H1 (cell line): ENCODE data around the gene WWC1. TPM values are rescaled to one million over a fixed set of nuclear protein-coding genes. Genes with fewer than 3 reads are reported as not detected.

Source experiments
- CTCF ChIA-PET: fragments of 300-600 bp; sonication (Branson Sonifier 250); formaldehyde crosslinking; loops from one replicate; lab custom pipeline; 2021; ENCODE audit not compliant: partially characterized antibody; lab: Charles Lee
- POLR2A ChIA-PET: fragments of 300-600 bp; sonication (Branson Sonifier 250); formaldehyde crosslinking; loops from one replicate; lab custom pipeline; 2021; ENCODE audit warnings: inconsistent platforms; ENCODE audit not compliant: partially characterized antibody; lab: Charles Lee
- DNase-seq, 2 experiments: peaks; one replicate each; pipeline versions ENCODE4 v3.0.0 to v3.0.0-alpha.2; 2010 to 2022; ENCODE audit warnings: low spot score in 2 of 2, low read depth in 1 of 2, mixed read lengths in 1 of 2
- FAIRE-seq: peaks from 2 replicates; lab custom pipeline; 2011; peaks lifted over from hg19 to GRCh38; lab: Jason Lieb, UNC
- H2AFZ ChIP-seq: 2 replicates; pipeline ENCODE4 v1.8.1; 2012; ENCODE audit warnings: low read length, inconsistent platforms
- H2AK5ac ChIP-seq: 2 replicates; pipeline ENCODE4 v1.6.1; 2013; ENCODE audit warnings: low read depth, low read length
- H2BK120ac ChIP-seq: replicated peaks from 2 replicates; pipeline ENCODE3; 2013; ENCODE audit warnings: low read depth, low read length, inconsistent platforms
- H2BK12ac ChIP-seq: 2 replicates; pipeline ENCODE4 v1.6.1; 2013; ENCODE audit warnings: low read depth, low read length
- H2BK15ac ChIP-seq: 2 replicates; pipeline ENCODE4 v1.6.1; 2013; ENCODE audit warnings: low read length
- H2BK20ac ChIP-seq: 2 replicates; pipeline ENCODE4 v1.6.1; 2013; ENCODE audit warnings: low read length
- H2BK5ac ChIP-seq: 2 replicates; pipeline ENCODE4 v1.6.1; 2013; ENCODE audit warnings: low read depth, low read length
- H3K14ac ChIP-seq: 2 replicates; pipeline ENCODE4 v1.6.1; 2013; ENCODE audit warnings: inconsistent platforms; ENCODE audit not compliant: insufficient read length
- H3K18ac ChIP-seq: 2 replicates; pipeline ENCODE4 v1.6.1; 2013; ENCODE audit warnings: low read length; ENCODE audit errors: extremely low read depth
- H3K23ac ChIP-seq: 2 replicates; pipeline ENCODE4 v1.6.1; 2013; ENCODE audit warnings: inconsistent platforms; ENCODE audit not compliant: insufficient read length
- H3K23me2 ChIP-seq: 2 replicates; pipeline ENCODE4 v1.6.1; 2013; ENCODE audit warnings: low read depth, low read length
- H3K27ac ChIP-seq: 2 replicates; pipeline ENCODE4 v1.6.1; 2011; ENCODE audit warnings: low read depth, low read length, inconsistent platforms
- H3K27me3 ChIP-seq, 4 experiments: replicated peaks in 1 of 4; 1 replicate in 1 of 4; 2 replicates in 3 of 4; pipeline versions ENCODE4 v1.6.1 to v1.8.1; 2011 to 2013; ENCODE audit warnings: low read length in 3 of 4, mild to moderate bottlenecking in 3 of 4, inconsistent platforms in 2 of 4, mixed read lengths in 2 of 4, moderate library complexity in 1 of 4; ENCODE audit not compliant: control insufficient read depth in 3 of 4, insufficient read depth in 3 of 4; ENCODE audit errors: extremely low read depth in 1 of 4
- H3K36me3 ChIP-seq, 4 experiments: 2 replicates each; pipeline versions ENCODE4 v1.6.1 to v1.8.1; 2011 to 2013; ENCODE audit warnings: mild to moderate bottlenecking in 4 of 4, low read length in 3 of 4, moderate library complexity in 2 of 4, control low read depth in 1 of 4, inconsistent platforms in 1 of 4; ENCODE audit not compliant: insufficient read depth in 4 of 4, control insufficient read depth in 2 of 4
- H3K4ac ChIP-seq: replicated peaks from 2 replicates; pipeline ENCODE3; 2013; ENCODE audit warnings: low read length, low read depth, mixed read lengths, inconsistent platforms; ENCODE audit not compliant: insufficient read length
- H3K4me1 ChIP-seq, 4 experiments: replicated peaks in 1 of 4; 1 replicate in 1 of 4; 2 replicates in 3 of 4; pipeline versions ENCODE4 v1.6.1 to v1.8.1; 2011 to 2013; ENCODE audit warnings: low read length in 3 of 4, inconsistent platforms in 2 of 4, mixed read lengths in 1 of 4; ENCODE audit not compliant: insufficient read depth in 4 of 4, control insufficient read depth in 3 of 4
- H3K4me2 ChIP-seq, 2 experiments: 2 replicates each; pipeline versions ENCODE4 v1.6.1 to v1.8.1; 2011 to 2013; ENCODE audit warnings: low read depth in 2 of 2, low read length in 2 of 2, control low read depth in 1 of 2, inconsistent platforms in 1 of 2, mild to moderate bottlenecking in 1 of 2; ENCODE audit not compliant: insufficient read depth in 1 of 2
- H3K4me3 ChIP-seq, 4 experiments: fragments of 200-600, 300-600 bp in 1 of 4; sonication (generic), shearing (Covaris generic), sonication (Bioruptor Twin) in 1 of 4; 2 replicates each; pipeline versions ENCODE4 v1.5.1 to v1.8.1; 2011 to 2016; ENCODE audit warnings: low read length in 4 of 4, low read depth in 3 of 4, control low read depth in 2 of 4, inconsistent platforms in 2 of 4, mild to moderate bottlenecking in 2 of 4, mixed read lengths in 1 of 4, moderate library complexity in 1 of 4; ENCODE audit not compliant: insufficient read depth in 2 of 4; ENCODE audit errors: extremely low read depth in 1 of 4
- H3K56ac ChIP-seq: replicated peaks from 2 replicates; pipeline ENCODE3; 2013; ENCODE audit warnings: low read depth, mild to moderate bottlenecking, mixed read lengths, low read length, inconsistent platforms; ENCODE audit not compliant: insufficient read length
- H3K79me1 ChIP-seq: 2 replicates; pipeline ENCODE4 v1.6.1; 2013; ENCODE audit warnings: low read depth, low read length, control low read depth
- H3K79me2 ChIP-seq, 2 experiments: 2 replicates each; pipeline versions ENCODE4 v1.6.1 to v1.8.1; 2012 to 2013; ENCODE audit warnings: low read length in 2 of 2, mild to moderate bottlenecking in 2 of 2, inconsistent platforms in 1 of 2; ENCODE audit not compliant: insufficient read depth in 2 of 2, control insufficient read depth in 1 of 2
- H3K9ac ChIP-seq, 4 experiments: replicated peaks in 1 of 4; 1 replicate in 1 of 4; 2 replicates in 3 of 4; pipeline versions ENCODE4 v1.6.1 to v1.8.1; 2011 to 2013; ENCODE audit warnings: low read depth in 3 of 4, low read length in 3 of 4, control low read depth in 2 of 4, mild to moderate bottlenecking in 2 of 4, moderate library complexity in 2 of 4, inconsistent platforms in 1 of 4; ENCODE audit errors: extremely low read depth in 1 of 4
- H3K9me3 ChIP-seq, 2 experiments: 2 replicates each; pipeline versions ENCODE4 v1.6.1 to v1.8.1; 2012 to 2013; ENCODE audit warnings: mild to moderate bottlenecking in 2 of 2, moderate library complexity in 2 of 2, control low read depth in 1 of 2, inconsistent platforms in 1 of 2, low read depth in 1 of 2, low read length in 1 of 2, mixed read lengths in 1 of 2; ENCODE audit not compliant: insufficient read depth in 2 of 2
- H4K20me1 ChIP-seq, 2 experiments: replicated peaks in 1 of 2; 2 replicates each; pipeline versions ENCODE3 to v1.8.1; 2011 to 2013; ENCODE audit warnings: inconsistent platforms in 2 of 2, low read length in 2 of 2, mild to moderate bottlenecking in 1 of 2; ENCODE audit not compliant: insufficient read depth in 2 of 2, control insufficient read depth in 1 of 2
- H4K5ac ChIP-seq: 2 replicates; pipeline ENCODE4 v1.6.1; 2013; ENCODE audit warnings: low read length, low read depth, mixed read lengths, inconsistent platforms; ENCODE audit not compliant: insufficient read length
- H4K8ac ChIP-seq: 2 replicates; pipeline ENCODE4 v1.8.0; 2013; ENCODE audit warnings: mild to moderate bottlenecking, moderate library complexity, low read length, inconsistent platforms; ENCODE audit not compliant: insufficient read depth; ENCODE audit errors: extremely low read depth
- H4K91ac ChIP-seq: replicated peaks from 2 replicates; pipeline ENCODE3; 2013; ENCODE audit warnings: low read length, mixed read lengths, inconsistent platforms; ENCODE audit not compliant: insufficient read length
- ASH2L ChIP-seq: fragments of 200-600, 300-600 bp; sonication (generic); IDR thresholded peaks from one replicate; pipeline ENCODE4 v1.7.1; 2017; ENCODE audit warnings: low read length
- GABPA ChIP-seq: IDR thresholded peaks from 2 replicates; pipeline ENCODE4 v1.6.1; 2011; ENCODE audit warnings: mild to moderate bottlenecking, low read length, moderate library complexity, borderline replicate concordance; ENCODE audit not compliant: insufficient read depth
- JUND ChIP-seq: IDR thresholded peaks from 2 replicates; pipeline ENCODE4 v1.6.1; 2011; ENCODE audit warnings: mild to moderate bottlenecking, improper control_type of control experiment, low read length
- KDM4A ChIP-seq: IDR thresholded peaks from one replicate; pipeline ENCODE4 v1.7.1; 2012; ENCODE audit warnings: low read depth, mild to moderate bottlenecking, moderate library complexity, low read length, inconsistent platforms; ENCODE audit not compliant: severe bottlenecking
- PHF8 ChIP-seq: fragments of 200-600 bp; sonication (generic); conservative IDR thresholded peaks from 2 replicates; pipeline ENCODE4 v1.7.1; 2012; ENCODE audit warnings: low read depth, mild to moderate bottlenecking, inconsistent platforms, low read length, moderate library complexity
- POLR2A ChIP-seq, 2 experiments: IDR thresholded peaks; 1 replicate in 1 of 2; 2 replicates in 1 of 2; pipeline ENCODE4 v1.6.1; 2011; ENCODE audit warnings: low read depth in 2 of 2, low read length in 2 of 2, mild to moderate bottlenecking in 2 of 2; ENCODE audit errors: control extremely low read depth in 1 of 2
- POU5F1 ChIP-seq: IDR thresholded peaks from 2 replicates; pipeline ENCODE4 v1.6.1; 2011; ENCODE audit warnings: low read depth, mild to moderate bottlenecking, low read length, moderate library complexity
- RNF2 ChIP-seq: fragments of 200-900, 300-1000 bp; sonication (generic); IDR thresholded peaks from 2 replicates; pipeline ENCODE4 v1.7.1; 2016; ENCODE audit warnings: borderline replicate concordance, low read depth, mild to moderate bottlenecking, antibody characterized with exemption, low read length; ENCODE audit not compliant: poor library complexity, severe bottlenecking; ENCODE audit errors: missing control alignments
- SAP30 ChIP-seq: fragments of 300-600 bp; sonication (generic); IDR thresholded peaks from 2 replicates; pipeline ENCODE4 v1.7.1; 2012; ENCODE audit warnings: low read length, moderate library complexity, mild to moderate bottlenecking, inconsistent platforms; ENCODE audit not compliant: insufficient read depth, insufficient replicate concordance
- TBP ChIP-seq: IDR thresholded peaks from 2 replicates; pipeline ENCODE4 v1.6.1; 2011; ENCODE audit warnings: low read depth, low read length, improper control_type of control experiment
- YY1 ChIP-seq: IDR thresholded peaks from 2 replicates; pipeline ENCODE4 v1.6.1; 2011; ENCODE audit warnings: low read depth, mild to moderate bottlenecking, low read length
- WGBS, 2 experiments: shearing (Covaris generic) in 1 of 2; methylation state at CpG; one replicate each; pipeline versions ENCODE4 v1.1.6 to v1.1.7; 2013 to 2015; ENCODE audit warnings: low lambda C conversion rate in 2 of 2, mixed read lengths in 2 of 2, inconsistent platforms in 1 of 2, low coverage in 1 of 2, missing lambda C conversion rate in 1 of 2; ENCODE audit not compliant: insufficient replicate concordance in 2 of 2, insufficient coverage in 1 of 2, insufficient read length in 1 of 2; ENCODE audit errors: extremely low coverage in 1 of 2, missing lambda C conversion rate in 1 of 2; 5-methylcytosine and 5-hydroxymethylcytosine counted together
- polyA plus RNA-seq, 7 experiments: library from polyadenylated mRNA; depleted of rRNA in 3 of 7; stranded (reverse) in 5 of 7; unstranded in 2 of 7; fragments of >200 nt in 5 of 7; fragments of 200-250 nt in 2 of 7; gene quantifications; 1 replicate in 5 of 7; 2 replicates in 1 of 7; 4 replicates in 1 of 7; pipeline versions ENCODE4 v1.2.1 to v1.2.3, GENCODE V29; 2011 to 2013; ENCODE audit warnings: missing spikeins in 2 of 7, mixed read lengths in 2 of 7
- total RNA-seq: library from RNA; stranded (reverse); fragmentation: NEBNext Ultra II Directional; extraction: Animal tissue kit (Norgen Biotek cat#: 25700); gene quantifications from 2 replicates; pipeline ENCODE4 v1.2.1, GENCODE V29; 2021

Gene WWC1
- total and polyA plus RNA-seq, 2 of the 8 experiments (the other 6 are each of a cell fraction or from before 2014, with no cell fraction given) = 16.4 to 41.1 TPM

- Histone ChIP-seq H3K27ac (no peak within 1 kb of the TSS), H3K9ac (peak within 1 kb of the TSS; percentile 73), H3K27me3 (no peaks in the 10 kb centered on the region), H3K79me2 (peaks cover 0 to 14% of the 10 kb centered on the region in 2 experiments; a peak in 2 of 4 replicates), H3K14ac (no peak within 1 kb of the TSS), H4K20me1 (peaks cover 0 to 1% of the 10 kb centered on the region in 2 experiments), H3K23ac (no peak within 1 kb of the TSS), H4K5ac (no peak within 1 kb of the TSS), H4K8ac (peak within 1 kb of the TSS; percentile 90), H2AK5ac (no peak within 1 kb of the TSS), H2BK12ac (no peak within 1 kb of the TSS), H3K56ac (no peak within 1 kb of the TSS), H2AFZ (peak within 1 kb of the TSS; percentile 61), H3K4me2 (peak within 1 kb of the TSS; percentile 45 to 72), H2BK20ac (no peak within 1 kb of the TSS), H3K23me2 (no peaks in the 10 kb centered on the region; the same call in 1 of the 2 replicates), H3K4ac (no peak within 1 kb of the TSS), H4K91ac (no peak within 1 kb of the TSS), H3K4me1 (peaks cover 0 to 4% (median 2%) of the 10 kb centered on the region in 4 experiments; a peak in 3 of 7 replicates), H3K36me3 (peaks cover 7 to 30% (median 22%) of the 10 kb centered on the region in 4 experiments; a peak in 7 of 8 replicates), H3K9me3 (no peaks in the 10 kb centered on the region), H2BK15ac (no peak within 1 kb of the TSS), H3K79me1 (0 out of 2 replicates have a peak, but pooled peaks cover 2% of the 10 kb centered on the region), H3K18ac (no peak within 1 kb of the TSS), H3K4me3 (peak within 1 kb of the TSS; percentile 81 to 100 (median 95)), H2BK5ac (no peak within 1 kb of the TSS), H2BK120ac (no peak within 1 kb of the TSS)
- ChIA-PET POLR2A (interaction anchor here (1.0 to 2.5 kb wide), 6 partner anchors 8 to 217 kb away, joined by 3 to 11 read pairs (median 4); no protein-coding TSS in a partner anchor), CTCF (interaction anchor here (0.6 to 2.4 kb wide), 20 partner anchors 21 to 358 kb away, joined by 3 to 14 read pairs (median 3); no protein-coding TSS in a partner anchor)
- DNase-seq (peak; percentile 89 to 95), FAIRE-seq (peak; percentile 71)
- WGBS, 2 experiments = 4% methylated on average over 39 of the region's 40 CpGs; no CpG with 5 or more reads in 1 of the 2 experiments
- TF ChIP-seq PHF8 (peak; percentile 97), GABPA (peak; percentile 100), POU5F1 (no peak), YY1 (peak; percentile 50; the same call in 1 of the 2 replicates), ASH2L (peak; percentile 58), POLR2A (IDR thresholded peaks at IDR 0.05; ENCODE audit: control extremely low read depth in 1 of 2, low read depth in 2 of 2, low read length in 2 of 2) (peak in 1 of 2 experiments; percentile 90; a peak in 2 of 3 replicates), JUND (0 out of 2 replicates have a peak, but pooled peaks have one; percentile 39), RNF2 (no peak), TBP (peak; percentile 85), KDM4A (peak; percentile 62), SAP30 (peak; percentile 94)
These were observed 194.9 kb downstream of the WWC1 start, which contains the start of gene RARS1 for GRCh38 chr5:168486136-168486879. Gene RARS1 (plus strand): TSS chr5:168486471. CDS start chr5:168486499, 28 bp downstream.
